ENCODE results near the gene NXN.
"Not testable (repeated sequence)": the region's sequence is repeated elsewhere in the genome, so short reads cannot be mapped to it uniquely, and the experiment has no call there.

NXN gene

GRCh38 chr17:862582-862981 lies 117.0 kb downstream of the NXN start:
- no peak for DNase-seq (ENCODE audit: low read depth)

- DNase-seq (ENCODE audit: low read depth) = no peak
These were observed 118.2 kb downstream of the NXN start for GRCh38 chr17:861364-861763.

- no peak for DNase-seq (ENCODE audit: low read depth)
These were observed 118.8 kb downstream of the NXN start for GRCh38 chr17:860805-861204.

- no peak for DNase-seq (ENCODE audit: low read depth)
These were observed 119.8 kb downstream of the NXN start for GRCh38 chr17:859824-860195.

GRCh38 chr17:859061-859823 lies 120.3 kb downstream of the NXN start:
- DNase-seq (ENCODE audit: low read depth) = no peak

- no peak for DNase-seq (ENCODE audit: low read depth)
These were observed 123.4 kb downstream of the NXN start for GRCh38 chr17:856149-856548.

- DNase-seq (ENCODE audit: low read depth) = no peak
These were observed 124.0 kb downstream of the NXN start for GRCh38 chr17:855569-855968.

GRCh38 chr17:852850-853249 lies 126.7 kb downstream of the NXN start:
- DNase-seq (ENCODE audit: low read depth) = not testable (repeated sequence)

- no peak for DNase-seq (ENCODE audit: low read depth)
These were observed 127.2 kb downstream of the NXN start for GRCh38 chr17:852349-852748.

GRCh38 chr17:851924-852323 lies 127.7 kb downstream of the NXN start:
- no peak for DNase-seq (ENCODE audit: low read depth)

GRCh38 chr17:850851-851763 lies 128.5 kb downstream of the NXN start:
- DNase-seq (ENCODE audit: low read depth) = no peak

- DNase-seq (ENCODE audit: low read depth) = no peak
These were observed 129.3 kb downstream of the NXN start for GRCh38 chr17:850086-850850.

- DNase-seq (ENCODE audit: low read depth) = no peak
These were observed 131.2 kb downstream of the NXN start for GRCh38 chr17:848402-848801.

- DNase-seq (ENCODE audit: low read depth) = no peak
These were observed 132.4 kb downstream of the NXN start for GRCh38 chr17:846901-847843.

- DNase-seq (ENCODE audit: low read depth) = no peak
These were observed 138.3 kb downstream of the NXN start for GRCh38 chr17:841313-841712.

- no peak for DNase-seq (ENCODE audit: low read depth)
These were observed 141.1 kb downstream of the NXN start for GRCh38 chr17:838486-838885.

- DNase-seq (ENCODE audit: low read depth) = no peak
These were observed 143.4 kb downstream of the NXN start for GRCh38 chr17:836151-836550.

GRCh38 chr17:835721-836120 lies 143.9 kb downstream of the NXN start:
- DNase-seq (ENCODE audit: low read depth) = not testable (repeated sequence)

GRCh38 chr17:835263-835662 lies 144.3 kb downstream of the NXN start:
- DNase-seq (ENCODE audit: low read depth) = peak; percentile 10

- DNase-seq (ENCODE audit: low read depth) = no peak
These were observed 145.4 kb downstream of the NXN start for GRCh38 chr17:834136-834535.

- no peak for DNase-seq (ENCODE audit: low read depth)
These were observed 148.6 kb downstream of the NXN start for GRCh38 chr17:830950-831349.
